ENCODE data around the gene SSTR4.
"Not testable (repeated sequence)": the region's sequence is repeated elsewhere in the genome, so short reads cannot be mapped to it uniquely, and the experiment has no call there.

SSTR4 gene

DNA sequence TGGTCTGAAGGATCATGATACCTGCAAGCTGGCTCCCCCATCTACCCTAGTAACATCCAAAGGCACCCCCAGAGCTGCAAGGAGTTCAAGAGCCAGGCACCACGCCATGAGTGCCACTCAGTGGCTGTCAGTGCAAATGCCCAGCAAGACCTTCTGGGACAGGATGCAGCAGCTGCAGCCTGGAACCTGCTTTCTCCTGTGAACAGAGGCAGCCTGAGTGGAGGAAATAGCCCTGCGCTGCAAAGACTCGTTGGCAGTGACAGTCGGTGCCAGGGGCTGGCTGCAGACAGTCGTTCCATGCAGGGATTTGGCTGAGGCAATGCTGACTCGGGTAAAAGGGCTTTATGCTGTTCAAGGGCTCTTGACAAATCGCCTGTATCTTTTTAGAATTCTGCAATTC, 15.7 kb upstream of the SSTR4 start:
- no peak for DNase-seq

DNA sequence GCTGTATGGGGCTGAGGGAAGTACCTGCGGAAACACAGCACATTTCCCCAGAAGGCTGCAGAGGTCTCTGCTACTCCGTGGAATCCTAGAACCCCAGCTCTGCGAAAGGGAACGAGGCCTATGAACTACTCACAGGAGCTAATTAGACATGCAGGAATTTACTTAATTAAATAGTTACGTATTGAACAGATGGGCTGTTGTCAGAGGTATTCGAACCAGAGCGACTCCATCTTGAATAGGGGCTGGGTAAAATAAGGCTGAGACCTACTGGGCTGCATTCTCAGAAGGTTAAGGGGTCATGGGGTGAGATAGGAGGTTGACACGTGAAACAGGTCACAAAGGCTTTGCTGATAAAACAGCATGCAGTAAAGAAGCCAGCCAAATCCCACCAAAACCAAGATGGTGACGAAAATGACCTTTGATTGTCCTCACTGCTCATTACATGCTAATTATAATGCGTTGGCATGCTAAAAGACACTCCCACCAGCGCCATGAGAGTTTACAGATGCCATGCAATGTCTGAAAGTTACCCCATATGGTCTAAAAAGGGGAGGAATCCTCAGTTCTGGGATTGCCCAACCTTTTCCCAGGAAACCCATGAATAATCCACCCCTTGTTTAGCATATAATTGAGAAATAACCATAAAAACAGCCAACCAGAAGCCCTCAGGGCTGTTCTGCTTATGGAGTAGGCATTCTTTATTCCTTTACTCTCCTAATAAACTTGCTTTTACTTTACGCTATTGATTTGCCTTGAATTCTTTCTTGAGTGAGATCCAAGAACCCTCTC, 14.7 kb upstream of the SSTR4 start:
- DNase-seq, result no peak

DNA sequence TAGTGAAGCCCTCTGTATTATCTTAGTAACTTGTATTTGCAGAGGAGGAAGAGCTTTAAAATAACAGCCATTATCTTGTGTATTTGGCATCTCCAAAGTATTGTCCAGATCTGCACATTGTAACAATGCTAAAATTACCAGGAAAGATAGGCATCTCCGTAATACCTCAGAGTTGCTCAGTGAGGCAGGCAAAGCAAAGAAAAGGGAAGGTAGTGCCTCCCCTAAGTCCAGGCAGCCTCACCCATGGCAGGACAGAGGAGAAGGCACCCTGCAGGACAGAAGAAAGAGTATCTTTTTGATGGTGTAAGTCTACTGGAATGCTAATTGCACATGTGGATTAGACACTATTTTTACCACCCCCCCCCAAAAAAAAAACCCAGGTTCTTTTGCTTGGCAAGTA, 13.6 kb upstream of the SSTR4 start:
- DNase-seq, result no peak

DNA sequence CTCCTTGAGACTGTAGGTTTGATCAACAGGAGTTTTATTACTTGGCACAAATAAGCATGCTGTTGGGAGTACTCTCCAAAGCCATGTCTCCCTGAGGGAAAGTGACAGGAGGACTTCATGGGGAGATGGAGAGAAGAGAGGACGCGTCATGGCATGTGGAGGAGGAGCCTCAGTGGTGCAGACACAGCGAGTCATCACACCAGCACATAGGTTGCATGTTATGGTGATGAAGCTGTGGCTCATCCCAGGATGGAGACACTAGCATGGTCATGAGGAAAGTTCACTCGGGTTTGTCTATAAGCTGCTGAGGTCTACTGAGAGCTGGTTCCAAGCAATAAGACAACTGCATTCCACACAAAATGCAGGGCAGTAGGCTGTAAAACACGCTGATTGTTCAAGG, 13.2 kb upstream of the SSTR4 start:
- DNase-seq, result no peak

DNA sequence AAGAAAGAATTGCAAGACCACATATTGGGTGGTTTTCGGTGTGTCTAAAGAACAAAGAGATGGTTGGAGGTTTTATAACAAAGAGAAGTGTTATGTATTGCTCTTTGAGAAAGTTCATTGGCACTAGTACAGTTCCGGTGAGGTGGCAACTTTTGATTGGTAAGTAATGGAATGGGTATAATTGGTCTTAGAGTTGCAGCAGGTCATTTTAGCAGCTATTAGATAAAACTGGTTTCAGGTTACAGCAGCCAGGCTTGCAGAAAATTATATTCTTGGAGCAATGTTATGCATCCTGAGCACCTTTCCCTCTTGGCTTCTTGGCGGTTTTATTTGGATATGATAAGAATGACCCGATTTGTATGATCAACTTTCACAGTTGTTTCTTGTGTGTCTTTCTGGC, 12.3 kb upstream of the SSTR4 start:
- no peak for DNase-seq

DNA sequence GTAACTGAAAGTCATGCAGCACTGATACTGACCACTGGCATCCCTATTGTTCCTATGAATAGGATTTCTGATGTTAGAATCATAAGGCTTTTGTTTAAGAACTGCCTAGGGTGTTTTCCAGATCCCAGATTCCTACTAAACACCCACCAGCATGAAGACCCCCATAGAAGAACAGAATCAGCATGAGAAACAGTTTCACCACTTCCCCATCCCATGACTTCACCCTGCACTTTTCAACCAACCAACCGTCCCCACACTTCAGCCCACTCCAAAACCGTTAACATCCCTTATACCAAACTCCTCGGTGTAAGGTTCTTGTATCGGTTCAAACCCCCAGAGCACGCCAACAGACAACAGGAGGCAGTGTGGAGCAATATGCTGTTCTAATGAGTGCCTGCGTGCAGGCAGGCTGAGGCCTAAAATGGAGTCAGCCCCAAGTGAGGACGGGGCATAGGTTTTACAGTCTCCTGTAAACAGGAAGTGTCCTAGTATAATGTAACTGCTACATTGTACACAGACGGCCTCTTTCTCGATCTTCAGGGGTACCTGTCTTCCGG, 11.4 kb upstream of the SSTR4 start:
- no peak for DNase-seq

GRCh38 chr20:23024701-23025100, 10.4 kb upstream of the SSTR4 start:
- no peak for DNase-seq

DNA sequence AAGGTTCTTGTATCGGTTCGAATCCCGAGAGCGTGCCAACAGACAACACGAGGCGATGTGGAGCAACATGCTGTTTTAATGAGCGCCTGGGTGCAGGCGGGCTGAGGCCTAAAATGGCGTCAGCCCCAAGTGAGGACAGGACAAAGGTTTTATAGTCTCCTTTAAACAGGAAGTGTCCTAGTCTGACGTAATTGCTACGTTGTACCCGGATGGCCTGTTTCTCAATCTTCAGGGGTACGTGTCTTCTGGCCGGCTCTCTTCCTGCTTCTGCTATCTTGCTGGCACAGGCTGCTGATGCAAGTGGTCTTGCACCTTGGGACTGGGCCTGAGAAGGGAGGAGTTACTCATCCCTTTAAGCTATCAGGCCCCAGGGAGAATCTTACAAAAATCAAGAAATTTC, 9.6 kb upstream of the SSTR4 start:
- DNase-seq, result not testable (repeated sequence)

GRCh38 chr20:23027721-23028120, 7.4 kb upstream of the SSTR4 start:
- no peak for DNase-seq

- no peak for DNase-seq
Observed at GRCh38 chr20:23028392-23028791, 6.7 kb upstream of the SSTR4 start.

GRCh38 chr20:23029324-23029723, 5.8 kb upstream of the SSTR4 start:
- no peak for DNase-seq

DNA sequence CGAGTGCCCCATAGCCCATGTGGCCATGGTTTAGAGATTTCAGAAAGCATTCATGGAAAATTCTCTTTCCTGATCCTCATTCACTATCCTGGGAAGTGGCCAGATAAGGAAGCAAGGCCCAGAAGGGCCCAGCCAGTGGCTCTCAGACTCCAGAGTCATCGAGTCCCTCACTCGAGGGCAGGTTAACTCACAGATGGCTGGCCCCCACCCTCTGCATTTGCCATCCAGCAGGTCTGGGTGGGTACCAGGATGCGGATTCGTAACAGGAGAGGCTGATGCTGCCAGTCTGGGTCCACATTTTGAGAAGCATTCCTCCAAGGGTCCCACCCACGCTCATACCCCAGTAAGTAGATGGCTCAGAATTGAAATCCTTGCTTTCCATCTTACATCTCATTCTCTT, 3.8 kb upstream of the SSTR4 start:
- DNase-seq, result no peak

DNA sequence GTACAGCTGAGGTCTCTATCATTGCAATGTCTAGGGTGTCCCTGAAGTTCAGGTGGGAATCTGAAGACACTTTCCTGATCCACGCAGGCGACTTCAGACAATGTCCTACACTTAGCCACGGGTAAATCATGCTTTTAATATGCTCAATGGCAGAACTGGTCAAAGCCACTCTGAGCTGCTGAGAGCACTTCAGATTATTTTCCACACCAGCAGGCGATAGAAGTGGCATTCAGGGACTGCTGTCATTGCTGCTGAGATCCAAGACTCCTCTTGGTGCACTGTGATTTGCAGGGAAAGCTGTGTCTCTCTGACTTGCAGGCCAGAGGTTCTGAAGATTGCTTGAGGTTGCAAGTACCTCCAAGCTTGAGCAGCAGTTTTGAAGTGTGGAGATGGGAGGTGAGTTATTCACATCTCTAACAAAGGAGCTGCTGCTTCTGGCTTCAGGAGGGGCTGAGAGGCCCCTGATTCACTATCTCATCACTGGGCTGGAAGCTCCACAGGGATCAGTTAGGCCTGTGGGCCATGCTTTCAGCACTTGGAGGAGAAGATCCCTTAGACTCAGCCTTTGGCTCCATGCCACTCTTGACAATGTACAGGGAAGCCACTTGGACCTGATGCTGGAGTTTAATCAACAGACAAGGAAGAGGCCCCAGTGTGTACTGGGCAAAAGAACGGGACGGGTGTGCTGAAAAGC, 2.9 kb upstream of the SSTR4 start:
- peak; percentile 12 for DNase-seq

GRCh38 chr20:23032750-23033078, 2.4 kb upstream of the SSTR4 start:
- DNase-seq, result no peak

DNA sequence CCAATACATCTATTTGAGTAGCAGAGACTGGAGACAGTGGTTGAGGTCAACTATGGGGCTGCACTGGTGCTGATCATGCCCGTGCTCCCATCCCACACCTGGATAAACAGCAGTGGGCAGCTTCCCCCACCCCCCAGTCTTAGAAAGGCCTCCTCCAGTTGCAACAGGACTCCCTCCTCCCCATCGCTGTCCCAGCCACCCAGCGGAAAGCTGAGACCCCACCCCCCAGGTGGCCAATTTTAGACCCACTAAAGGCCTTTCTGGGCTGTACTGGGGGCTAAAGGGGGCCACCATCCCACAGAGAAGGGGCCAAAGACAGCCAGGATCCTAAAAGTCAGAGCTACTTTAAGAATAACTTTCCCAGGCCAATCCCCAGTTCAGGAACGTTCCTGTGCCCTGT, 1.2 kb upstream of the SSTR4 start:
- DNase-seq, result no peak

GRCh38 chr20:23035731-23036130, 619 bp downstream of the SSTR4 start:
- no peak for DNase-seq

GRCh38 chr20:23036371-23036770, 1.3 kb downstream of the SSTR4 start:
- no peak for DNase-seq

DNA sequence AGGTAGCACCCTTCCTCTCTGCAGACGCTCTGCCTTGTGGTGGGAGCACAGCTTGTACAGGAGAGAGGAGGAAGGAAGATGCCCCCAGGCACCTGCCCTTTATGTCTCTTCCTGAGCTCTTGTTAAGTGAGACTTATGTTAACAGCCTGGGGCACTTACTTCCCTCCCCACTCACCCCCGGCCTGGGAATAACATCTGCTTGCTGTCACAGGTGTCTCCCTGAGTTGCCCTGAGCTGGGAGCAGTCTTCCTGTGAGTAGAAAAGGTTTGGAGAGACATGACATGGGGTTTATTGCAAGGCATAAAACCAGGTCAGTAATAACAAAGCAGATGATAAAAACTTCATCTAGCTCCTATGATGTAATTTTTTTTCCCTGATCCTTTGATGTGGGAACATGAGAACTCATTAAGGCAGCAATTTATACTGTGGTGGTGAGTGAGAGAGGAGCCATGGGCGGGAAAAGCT, 1.9 kb downstream of the SSTR4 start:
- no peak for DNase-seq

DNA sequence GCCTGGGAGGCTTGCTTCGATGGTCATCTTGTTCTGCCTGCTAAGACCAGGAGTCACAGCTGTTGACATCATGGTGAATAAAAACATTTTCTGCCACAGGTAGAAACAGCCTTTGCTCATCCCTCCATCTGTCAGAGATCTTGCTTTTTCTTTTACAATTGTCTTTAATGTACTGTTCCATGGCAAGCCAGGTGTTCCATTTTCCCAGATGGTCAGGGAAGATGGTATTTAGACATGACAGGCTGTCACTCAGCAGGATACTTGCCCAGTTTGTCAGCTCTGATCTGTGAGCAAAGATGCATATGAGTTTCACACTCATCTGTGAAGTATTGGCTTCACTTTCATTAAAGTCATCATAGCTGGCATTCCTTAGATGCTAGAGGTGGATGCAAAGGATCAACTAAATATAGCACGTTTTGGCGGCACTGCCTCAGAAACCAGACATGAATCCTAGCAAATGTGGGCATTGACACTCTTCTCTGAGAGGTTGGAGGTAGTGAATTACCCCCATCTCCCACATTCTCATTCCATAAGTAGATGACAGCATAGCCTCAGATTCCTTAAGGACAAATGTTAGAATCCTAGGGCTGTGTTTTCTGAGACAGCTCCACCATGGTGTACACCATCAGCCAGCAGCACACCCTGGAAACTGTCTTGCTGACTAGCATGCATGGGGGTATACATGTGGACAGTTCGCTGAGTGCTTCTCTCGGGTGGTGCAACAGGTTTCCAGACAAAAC, 4.2 kb downstream of the SSTR4 start:
- DNase-seq, result no peak

DNA sequence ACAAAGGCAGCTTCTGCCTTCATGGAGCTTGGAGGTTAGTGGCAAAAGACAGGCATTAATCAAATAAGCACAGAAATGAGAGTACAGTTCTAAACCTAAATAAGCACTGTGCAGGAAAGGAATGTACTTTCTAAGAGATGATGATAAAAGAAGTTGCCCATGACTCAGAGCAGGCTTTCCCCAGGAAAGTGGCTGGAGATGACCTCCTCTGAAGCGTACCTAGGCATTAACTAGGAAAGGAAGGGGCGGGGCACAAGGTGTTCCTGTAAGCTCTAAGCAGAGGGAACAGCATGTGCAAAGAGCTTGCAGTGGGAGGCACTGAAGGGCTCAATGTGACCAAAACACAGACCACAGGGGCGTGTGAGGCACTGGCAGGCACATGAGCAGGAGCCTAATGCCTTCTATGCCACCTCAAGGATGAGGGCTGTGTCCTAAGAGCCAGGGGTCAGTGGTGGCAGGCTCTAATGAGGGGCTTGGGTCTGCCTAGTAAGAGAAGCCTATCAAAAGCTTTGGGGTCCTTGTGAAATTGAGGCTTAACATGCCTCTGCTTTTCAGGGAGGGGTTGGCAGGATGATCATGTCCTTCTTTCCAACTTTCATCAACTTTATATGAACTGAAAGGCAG, 4.9 kb downstream of the SSTR4 start:
- DNase-seq, result no peak

DNA sequence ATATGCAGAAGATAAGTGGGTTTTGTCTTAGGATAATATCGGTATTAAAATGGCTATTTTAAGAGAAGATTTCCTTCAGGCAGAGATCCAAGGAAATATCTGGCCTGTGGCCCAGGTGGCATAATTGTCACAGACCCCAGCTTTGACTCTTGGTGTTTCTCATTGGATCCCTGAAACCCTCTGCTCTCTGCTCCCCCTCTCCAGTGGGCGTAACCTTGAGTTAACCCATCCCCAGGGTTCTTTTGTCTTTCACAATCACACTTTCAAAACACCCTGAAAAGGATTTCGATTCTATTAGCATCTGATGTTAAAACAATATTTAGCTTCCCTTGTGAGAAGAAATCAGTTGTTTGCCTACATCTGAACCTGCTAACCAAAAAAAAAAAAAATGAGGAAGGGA, 7.2 kb downstream of the SSTR4 start:
- no peak for DNase-seq

DNA sequence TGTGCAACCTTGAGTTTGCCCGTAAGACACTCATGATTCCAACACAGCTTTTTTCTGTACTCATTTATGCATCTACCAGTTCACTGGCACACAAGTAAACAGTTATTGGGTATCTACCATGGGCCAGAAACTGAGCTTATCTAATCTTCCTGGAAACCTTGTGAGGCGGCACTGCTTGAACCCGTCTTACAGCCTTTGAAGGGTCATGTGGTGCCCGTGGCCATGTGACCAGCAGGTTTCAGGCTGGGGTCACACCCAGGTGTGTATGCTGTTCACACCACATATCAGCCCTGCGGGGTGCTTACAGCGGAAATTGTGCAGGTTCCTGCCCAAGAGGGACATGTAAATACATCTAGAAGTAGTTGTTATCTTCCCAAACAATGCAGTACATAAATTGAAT, 8.3 kb downstream of the SSTR4 start:
- no peak for DNase-seq

DNA sequence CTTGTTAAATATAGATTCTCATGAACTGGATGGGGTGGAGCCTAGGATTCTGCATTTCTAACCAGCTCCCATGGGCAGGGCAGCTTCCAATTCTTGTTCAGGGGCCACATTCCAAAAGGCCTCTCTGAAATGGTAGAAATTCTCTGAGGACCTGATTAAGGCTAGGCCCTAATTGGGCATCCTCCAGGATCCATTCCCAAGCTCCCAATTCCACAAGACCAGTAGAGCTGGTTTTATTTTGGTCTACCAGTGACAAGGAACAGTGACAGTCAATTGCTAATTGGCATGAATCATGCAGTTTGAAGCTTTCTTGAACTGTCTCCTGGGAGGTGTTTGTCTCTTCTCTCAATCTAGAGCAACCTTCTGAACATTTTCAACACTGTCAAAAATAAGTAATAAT, 11.3 kb downstream of the SSTR4 start:
- DNase-seq, result no peak

All from eye (tissue), 1 donor.